GM15510 (cell line): Measurements from ENCODE around the gene PRRG3.

Experiments
- POLR2A ChIP-seq: IDR thresholded peaks from 3 replicates; pipeline ENCODE4 v1.6.1; 2011; ENCODE audit warnings: borderline replicate concordance; ENCODE audit not compliant: insufficient read length; ENCODE audit errors: extremely low read depth

PRRG3 gene

GRCh38 chrX:151701531-151701930, 6.3 kb downstream of the PRRG3 start:
- no peak for TF ChIP-seq POLR2A

DNA sequence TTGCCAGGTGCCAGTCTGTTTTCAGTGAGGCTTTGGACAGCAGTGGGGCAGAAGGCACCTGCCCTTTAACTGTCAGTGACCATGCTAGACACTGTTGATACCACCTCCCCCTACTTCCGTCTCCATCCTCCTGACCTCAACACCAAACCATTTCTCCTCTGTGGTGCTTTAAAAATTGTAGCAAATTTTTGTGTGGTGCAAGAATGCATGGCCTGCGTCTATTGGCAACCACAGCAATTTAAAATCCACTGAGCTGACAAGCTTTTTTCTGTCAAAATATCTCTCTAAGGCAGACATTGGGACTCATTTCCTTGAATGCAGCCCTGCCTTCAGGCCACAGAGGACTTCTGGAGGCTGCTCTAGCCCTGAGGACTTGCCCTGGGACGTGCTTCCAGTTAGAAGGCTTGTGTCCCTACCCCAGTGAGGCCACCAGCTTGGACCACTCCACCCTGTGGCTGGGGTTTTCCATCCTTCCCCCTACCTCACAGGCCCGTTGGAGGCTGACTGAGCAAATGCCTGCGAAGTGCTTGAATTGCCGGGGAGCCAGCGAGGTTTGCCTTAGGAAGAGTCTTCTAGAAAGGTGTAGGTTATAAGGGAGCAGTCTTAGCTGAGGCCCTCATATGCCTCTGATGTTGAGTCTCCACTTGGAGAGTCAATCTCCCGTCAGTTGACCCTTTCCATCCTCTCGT, 6.9 kb downstream of the PRRG3 start:
- no peak for TF ChIP-seq POLR2A

DNA sequence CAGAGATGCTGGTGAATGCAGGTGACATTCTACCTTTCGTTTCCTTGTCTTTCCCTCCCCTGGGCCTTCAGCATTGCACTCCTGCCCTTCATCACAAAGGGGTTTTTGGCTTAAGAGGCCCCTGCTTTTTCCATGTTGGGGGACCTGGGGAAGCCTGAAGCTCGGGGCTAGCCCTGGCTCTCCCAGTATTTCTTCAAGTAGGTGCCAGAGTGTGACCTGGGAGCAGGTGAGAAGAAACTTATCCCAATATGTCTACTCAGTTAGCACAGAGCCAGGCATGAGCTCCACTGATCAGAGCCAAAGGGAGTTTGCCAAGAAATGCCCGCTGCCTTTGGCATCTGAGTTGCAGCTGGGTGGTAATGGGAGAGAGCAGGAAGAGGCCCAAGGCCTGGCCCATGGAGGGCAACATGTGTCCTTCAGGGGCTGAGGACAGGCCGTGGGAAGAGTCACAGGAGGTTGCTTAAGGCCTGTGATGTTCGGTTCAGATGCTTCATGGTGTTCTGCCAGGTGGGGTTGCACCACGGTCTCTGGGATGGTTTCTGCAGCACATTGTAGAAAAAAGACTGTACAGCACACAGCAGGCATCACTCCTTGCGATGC, 7.6 kb downstream of the PRRG3 start:
- no peak for TF ChIP-seq POLR2A

- TF ChIP-seq POLR2A, result no peak
These were observed 8.2 kb downstream of the PRRG3 start for GRCh38 chrX:151703487-151703886.

- TF ChIP-seq POLR2A, result no peak
These were observed 8.9 kb downstream of the PRRG3 start for GRCh38 chrX:151704041-151704663.

DNA sequence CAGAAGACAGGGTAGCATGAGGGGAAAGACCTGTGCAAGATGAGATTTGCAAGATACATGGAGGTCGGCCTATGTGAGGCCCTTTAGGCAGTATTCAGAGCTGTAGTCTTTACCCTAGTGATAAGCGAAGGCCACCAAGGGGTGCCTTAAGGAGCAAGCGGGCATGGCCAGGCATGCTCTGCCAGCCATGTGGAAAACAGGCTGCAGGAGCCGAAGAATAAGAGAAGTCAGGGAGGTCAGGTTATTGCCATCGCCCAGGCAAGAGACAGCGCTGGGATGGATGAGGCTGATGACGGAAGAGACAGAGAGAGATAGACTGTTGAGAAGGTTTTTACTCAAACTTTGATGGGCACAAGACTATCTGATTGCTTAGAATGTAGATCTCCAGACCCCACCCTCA, 13.6 kb downstream of the PRRG3 start:
- TF ChIP-seq POLR2A, result no peak

DNA sequence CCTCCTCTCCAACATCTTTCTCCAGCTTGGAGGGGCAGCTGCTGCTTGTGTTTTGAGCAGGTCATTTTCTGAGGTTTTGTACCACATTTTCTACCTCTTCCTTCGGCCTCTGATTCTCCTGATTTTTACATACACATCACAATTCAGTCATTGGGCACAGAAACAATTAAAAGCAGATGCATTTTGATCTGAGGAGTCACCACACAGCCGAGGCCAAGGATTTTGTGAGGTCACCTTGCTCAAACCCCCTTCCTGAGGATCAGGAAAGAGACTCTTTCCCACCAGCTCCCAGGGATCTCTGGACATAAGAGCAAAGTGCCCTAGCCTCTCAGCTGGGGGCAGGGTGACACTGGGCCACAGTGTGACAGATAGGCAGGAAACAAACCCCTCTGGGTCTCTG, 15.2 kb downstream of the PRRG3 start:
- TF ChIP-seq POLR2A, result no peak

DNA sequence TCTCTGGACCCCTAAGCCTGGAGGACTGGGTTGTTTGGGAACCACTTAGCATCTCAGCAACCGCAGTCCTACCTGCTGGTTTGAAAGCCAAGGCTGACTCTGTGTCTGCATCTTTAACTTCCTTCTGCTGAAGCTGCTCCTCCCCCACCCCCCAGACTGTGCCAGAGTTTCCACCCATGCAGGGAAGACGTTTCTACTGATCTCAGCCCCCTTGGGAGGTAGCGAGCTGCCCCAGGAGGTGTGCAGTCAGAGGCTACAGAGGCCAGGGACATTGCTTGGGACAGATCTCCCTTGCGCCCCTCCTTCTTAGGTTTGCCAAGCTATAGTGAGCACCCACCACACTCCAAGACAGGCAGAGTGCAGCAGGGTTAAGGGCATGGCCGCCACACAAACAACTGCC, 15.9 kb downstream of the PRRG3 start:
- TF ChIP-seq POLR2A, result no peak

DNA sequence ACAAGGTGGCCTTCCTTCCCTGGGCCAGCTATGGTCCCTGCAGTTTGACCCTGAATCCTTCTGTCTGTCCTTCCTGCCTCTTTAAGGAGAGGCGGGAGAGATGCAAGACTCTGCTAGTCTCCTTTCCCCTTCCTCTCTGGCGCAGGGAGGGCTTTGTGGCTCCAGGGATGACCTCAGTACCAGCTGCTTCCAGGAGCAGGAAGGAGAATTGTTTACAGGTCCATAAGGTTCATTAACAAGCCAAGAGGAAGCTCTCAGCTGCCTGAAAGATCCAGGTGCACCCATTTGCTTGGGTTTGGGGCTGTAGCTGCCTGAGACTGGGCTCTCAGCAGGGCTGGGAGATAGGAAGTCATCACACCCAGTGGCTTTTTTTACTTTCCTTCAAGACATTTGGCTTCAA, 16.5 kb downstream of the PRRG3 start:
- no peak for TF ChIP-seq POLR2A

DNA sequence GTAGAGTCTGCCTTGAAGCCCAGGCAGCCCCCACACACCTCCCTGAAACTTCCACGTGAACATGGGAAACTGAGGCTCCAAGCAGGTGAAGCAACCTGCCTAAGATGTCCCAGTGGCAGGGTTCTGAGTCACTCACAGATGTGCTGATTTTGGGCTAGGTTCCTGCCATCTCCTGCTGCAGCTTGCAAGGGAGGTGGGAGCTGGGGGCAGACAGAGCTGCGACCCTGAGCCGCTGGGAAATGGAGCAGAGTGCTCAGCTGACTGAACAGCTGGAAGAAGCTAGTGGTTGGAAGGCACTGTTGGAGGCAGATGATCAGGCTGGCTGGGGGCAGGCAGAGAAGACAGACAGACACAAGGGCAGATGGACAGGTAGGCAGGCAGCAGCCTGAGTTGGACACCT, 17.0 kb downstream of the PRRG3 start:
- TF ChIP-seq POLR2A, result no peak

- TF ChIP-seq POLR2A, result no peak
These were observed 18.6 kb downstream of the PRRG3 start for GRCh38 chrX:151713849-151714248.

- TF ChIP-seq POLR2A, result no peak
These were observed 19.1 kb downstream of the PRRG3 start for GRCh38 chrX:151714362-151714761.

DNA sequence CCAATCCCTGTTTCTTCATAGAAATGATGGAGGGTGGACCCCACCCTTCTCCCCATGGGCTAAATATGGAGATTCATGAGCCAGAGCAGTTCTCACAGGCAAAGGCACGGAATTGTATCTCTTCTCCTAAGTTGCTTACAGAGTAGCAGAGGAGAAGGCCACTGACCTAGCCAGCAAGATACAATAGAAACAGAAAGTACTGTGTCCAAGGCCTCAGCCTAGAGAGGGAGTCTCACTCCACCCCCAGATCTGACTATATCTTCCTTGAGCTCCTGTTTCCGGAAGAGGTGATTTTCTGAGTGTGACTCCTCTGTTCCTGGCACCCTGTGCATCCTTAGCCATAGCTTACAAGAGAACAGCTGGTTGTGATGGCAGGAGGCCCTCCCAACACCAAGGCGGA, 20.5 kb downstream of the PRRG3 start, which contains the start of gene FATE1:
Gene FATE1 (plus strand): TSS at position 284 of the 400 bp plus-strand sequence. CDS start 85 bp downstream, at position 369.
- TF ChIP-seq POLR2A, result no peak

GRCh38 chrX:151722241-151722846, 27.1 kb downstream of the PRRG3 start:
- TF ChIP-seq POLR2A, result no peak

- TF ChIP-seq POLR2A, result no peak
These were observed 28.0 kb downstream of the PRRG3 start for GRCh38 chrX:151723156-151723760.

DNA sequence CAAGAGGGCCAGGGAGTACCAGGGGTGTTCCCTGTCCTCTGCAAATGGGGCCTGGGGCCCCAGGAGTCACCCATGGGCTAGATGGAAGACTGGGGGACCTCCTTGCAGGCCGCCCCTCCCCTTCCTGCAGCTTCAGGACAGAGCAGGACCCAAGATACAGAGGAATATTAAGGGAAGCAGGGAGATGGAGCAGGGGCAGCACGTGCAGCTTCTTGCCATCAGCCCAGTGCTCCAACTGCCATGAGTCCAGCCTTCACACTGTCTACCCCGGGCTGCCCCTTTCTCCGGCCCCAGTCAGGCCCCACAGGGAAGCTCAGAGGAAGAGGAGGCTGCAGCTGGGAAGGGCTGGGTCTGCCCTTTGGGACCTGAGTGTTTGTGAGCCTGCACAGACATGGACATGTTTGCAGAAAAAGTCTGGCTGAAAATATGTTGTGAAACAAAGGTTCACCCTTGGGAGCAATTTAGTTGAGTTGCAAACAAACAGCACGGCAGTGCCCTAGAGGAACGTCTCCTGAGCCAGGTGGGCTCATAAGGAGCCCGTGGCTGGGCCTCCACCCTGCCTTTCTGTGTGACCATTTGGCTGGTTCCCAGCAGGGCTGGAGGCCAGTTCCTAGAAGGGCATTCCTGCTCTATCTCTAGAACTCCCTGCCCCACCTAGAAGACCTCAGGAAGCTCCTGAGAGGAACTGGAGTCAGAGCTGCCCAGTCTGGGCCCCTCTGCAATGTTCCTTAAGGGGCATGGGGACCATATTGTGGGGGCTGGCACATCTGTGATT, 29.5 kb downstream of the PRRG3 start:
- no peak for TF ChIP-seq POLR2A

GRCh38 chrX:151725338-151725614, 30.0 kb downstream of the PRRG3 start:
- TF ChIP-seq POLR2A, result no peak
